Islet of Langerhans (tissue), 1 donor: ENCODE results near the gene ELL.
"Not testable (repeated sequence)": the region's sequence is repeated elsewhere in the genome, so short reads cannot be mapped to it uniquely, and the experiment has no call there.

ENCODE experiments used
- FAIRE-seq: peaks from one replicate; lab custom pipeline; 2011; peaks lifted over from hg19 to GRCh38; lab: Jason Lieb, UNC

The ELL gene

GRCh38 chr19:18421371-18421959 is 100.4 kb downstream of the ELL start:
- no peak for FAIRE-seq

GRCh38 chr19:18420930-18421329 is 100.9 kb downstream of the ELL start:
- no peak for FAIRE-seq

GRCh38 chr19:18419699-18420460 is 102.0 kb downstream of the ELL start:
- FAIRE-seq, result no peak

- FAIRE-seq, result no peak
Observed at GRCh38 chr19:18419195-18419698, 102.6 kb downstream of the ELL start, which contains the start of gene SSBP4. SSBP4 (plus strand) TSS chr19:18419398; CDS start chr19:18419649, 251 bp downstream.

- FAIRE-seq, result no peak
Observed at GRCh38 chr19:18418483-18419194, 103.2 kb downstream of the ELL start.

- FAIRE-seq, result no peak
Observed at GRCh38 chr19:18418029-18418482, 103.8 kb downstream of the ELL start.

- FAIRE-seq, result no peak
Observed at GRCh38 chr19:18417250-18418028, 104.4 kb downstream of the ELL start.

GRCh38 chr19:18416778-18417249 is 105.1 kb downstream of the ELL start:
- FAIRE-seq, result no peak

- FAIRE-seq, result no peak
Observed at GRCh38 chr19:18415178-18415867, 106.5 kb downstream of the ELL start.

GRCh38 chr19:18414504-18415177 is 107.2 kb downstream of the ELL start:
- FAIRE-seq, result no peak

GRCh38 chr19:18412610-18413239 is 109.1 kb downstream of the ELL start:
- FAIRE-seq, result no peak

GRCh38 chr19:18408053-18408476 is 113.8 kb downstream of the ELL start:
- FAIRE-seq, result no peak

- no peak for FAIRE-seq
Observed at GRCh38 chr19:18406749-18407148, 115.1 kb downstream of the ELL start.

- FAIRE-seq, result not testable (repeated sequence)
Observed at GRCh38 chr19:18405754-18406153, 116.1 kb downstream of the ELL start.

GRCh38 chr19:18402455-18403248 is 119.2 kb downstream of the ELL start:
- FAIRE-seq, result not testable (repeated sequence)

- FAIRE-seq, result no peak
Observed at GRCh38 chr19:18401580-18402112, 120.2 kb downstream of the ELL start.

- FAIRE-seq, result no peak
Observed at GRCh38 chr19:18399008-18399407, 122.9 kb downstream of the ELL start.

GRCh38 chr19:18397242-18398202 is 124.3 kb downstream of the ELL start, which contains the start of gene LRRC25:
LRRC25 (minus strand) TSS chr19:18397622; CDS start chr19:18396963, 659 bp downstream.
- FAIRE-seq, result no peak
